ENCODE results near the gene PHLDB3.

Gene PHLDB3

DNA sequence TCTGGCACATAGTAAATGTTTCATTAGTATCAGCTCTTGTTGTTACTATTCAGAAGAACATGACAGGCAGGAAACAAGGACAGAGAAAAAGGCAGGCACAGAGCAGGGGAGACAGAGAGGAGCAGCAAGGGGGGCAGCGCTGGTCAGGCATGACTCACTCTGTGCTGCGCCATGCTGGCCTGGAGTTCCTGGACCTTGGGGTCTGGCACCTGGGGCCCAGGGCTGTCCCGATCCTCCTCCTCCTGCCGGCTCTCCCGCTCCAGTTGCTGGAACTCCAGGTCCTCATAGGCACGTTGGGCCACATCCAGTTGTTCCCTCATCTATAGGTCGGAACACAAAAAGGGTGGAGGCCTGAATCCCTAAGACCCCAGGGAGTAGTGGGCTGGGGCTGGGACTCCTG lies 7.6 kb downstream of the PHLDB3 start:
- DNase-seq, result no peak

- no peak for DNase-seq
These were observed 9.5 kb downstream of the PHLDB3 start for GRCh38 chr19:43495082-43495481.

- DNase-seq, result no peak
These were observed 13.8 kb downstream of the PHLDB3 start for GRCh38 chr19:43490759-43491158.

GRCh38 chr19:43489979-43490599 lies 14.5 kb downstream of the PHLDB3 start:
- DNase-seq, result no peak

GRCh38 chr19:43489310-43489709 lies 15.2 kb downstream of the PHLDB3 start:
- no peak for DNase-seq

GRCh38 chr19:43488179-43488578 lies 16.4 kb downstream of the PHLDB3 start:
- no peak for DNase-seq

DNA sequence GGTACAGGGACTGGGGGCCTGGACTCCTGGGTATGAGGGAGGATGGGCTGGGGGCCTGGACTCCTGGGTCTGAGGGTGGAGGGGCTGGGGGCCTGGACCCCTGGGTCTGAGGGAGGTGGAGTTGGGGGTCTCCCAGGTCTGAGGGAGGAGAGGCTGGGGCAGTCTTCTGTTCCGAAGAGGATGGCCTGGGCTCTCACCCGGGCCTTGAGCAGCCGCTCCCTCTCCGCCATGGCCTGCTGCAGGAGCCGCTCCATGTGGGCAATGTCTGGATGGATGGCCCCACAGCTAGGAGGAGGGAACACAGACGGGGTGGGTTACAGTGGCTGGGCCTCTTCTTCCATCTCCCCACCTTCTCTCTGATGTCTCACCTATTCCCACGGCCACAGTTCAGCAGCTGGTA lies 18.1 kb downstream of the PHLDB3 start:
- DNase-seq, result no peak

DNA sequence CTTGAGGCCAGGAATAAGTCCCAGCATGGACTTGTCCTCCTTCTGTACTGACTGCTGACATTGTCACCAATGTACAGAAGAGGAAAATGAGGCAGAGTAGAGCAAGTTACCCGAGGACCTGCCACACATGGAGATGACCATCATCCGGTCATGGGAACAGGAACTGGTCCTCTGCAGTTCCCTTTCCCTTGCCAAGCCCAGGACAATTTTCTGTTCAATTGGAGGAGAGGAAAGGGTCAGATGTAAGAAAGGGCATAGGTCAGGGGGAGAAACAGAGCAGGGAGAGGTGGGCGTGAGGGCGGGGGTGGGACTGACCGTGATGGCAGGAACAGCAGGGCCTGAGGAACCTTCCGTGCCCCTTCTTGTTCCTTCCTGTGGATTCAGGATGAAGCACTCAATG lies 18.6 kb downstream of the PHLDB3 start:
- no peak for DNase-seq

GRCh38 chr19:43483281-43483680 lies 21.3 kb downstream of the PHLDB3 start:
- DNase-seq, result no peak

DNA sequence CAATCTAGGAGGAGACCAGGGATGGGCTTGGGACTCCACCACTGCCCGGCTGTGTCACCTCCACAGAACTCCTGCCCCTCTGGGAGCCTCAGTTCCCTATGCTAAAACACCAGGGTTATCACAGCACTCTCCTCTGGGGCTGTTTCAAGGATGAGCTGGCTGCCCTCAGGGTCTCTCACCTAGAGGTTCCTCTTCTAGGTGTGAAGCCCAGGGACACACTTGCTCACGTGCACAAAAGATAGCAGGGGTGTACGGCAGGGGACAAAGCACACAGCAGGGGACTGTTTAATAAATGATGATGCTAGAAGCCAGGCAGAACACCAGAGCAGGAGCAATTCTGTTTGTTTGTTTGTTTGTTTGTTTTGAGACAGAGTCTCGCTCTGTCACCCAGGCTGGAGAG lies 22.4 kb downstream of the PHLDB3 start:
- no peak for DNase-seq

DNA sequence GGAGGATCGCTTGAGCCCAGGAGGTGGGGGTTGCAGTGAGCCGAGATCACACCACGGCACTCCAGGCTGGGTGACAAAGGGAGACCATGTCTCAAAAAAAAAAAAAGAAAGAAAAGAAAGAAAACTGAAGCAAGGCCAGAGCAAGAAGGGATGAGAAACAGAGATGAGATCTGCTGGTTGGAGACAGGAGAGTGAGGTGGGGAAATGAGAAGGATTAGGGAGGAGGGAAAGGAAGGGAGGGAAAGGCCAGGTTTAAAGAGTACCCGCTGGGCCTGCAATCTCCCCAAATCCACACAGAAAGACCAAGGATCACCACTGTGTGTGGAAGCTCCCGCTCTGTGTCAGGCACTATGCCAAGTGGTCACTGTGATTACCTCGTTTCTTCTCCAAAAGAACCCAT lies 22.8 kb downstream of the PHLDB3 start:
- DNase-seq, result no peak

GRCh38 chr19:43480574-43480973 lies 24.0 kb downstream of the PHLDB3 start:
- DNase-seq, result no peak

DNA sequence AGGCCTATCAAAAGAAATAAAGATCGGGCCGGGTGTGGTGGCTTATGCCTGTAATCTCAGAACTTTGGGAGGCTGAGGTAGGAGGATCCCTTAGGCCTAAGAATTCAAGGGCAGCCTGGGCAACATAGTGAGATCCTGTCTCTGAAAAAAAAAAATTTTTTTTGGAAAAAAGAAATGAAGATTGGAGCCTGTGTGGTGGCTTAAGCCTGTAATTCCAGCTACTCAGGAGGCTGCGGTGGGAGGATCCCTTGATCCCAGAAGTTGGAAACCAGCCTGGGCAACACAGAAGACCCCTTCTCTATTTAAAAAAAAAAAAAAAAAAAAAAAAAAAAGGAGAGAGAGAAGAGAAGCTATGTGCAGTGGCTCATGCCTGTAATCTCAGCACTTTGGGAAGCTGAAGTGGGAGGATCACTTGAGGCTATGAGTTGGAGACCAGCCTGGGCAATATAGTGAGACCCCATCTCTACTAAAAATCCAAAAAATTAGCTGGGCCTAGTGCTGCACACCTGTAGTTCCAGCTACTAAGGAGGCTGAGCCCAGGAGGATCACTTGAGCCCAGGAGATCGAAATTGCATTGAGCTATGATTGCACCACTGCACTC lies 24.5 kb downstream of the PHLDB3 start:
- no peak for DNase-seq

DNA sequence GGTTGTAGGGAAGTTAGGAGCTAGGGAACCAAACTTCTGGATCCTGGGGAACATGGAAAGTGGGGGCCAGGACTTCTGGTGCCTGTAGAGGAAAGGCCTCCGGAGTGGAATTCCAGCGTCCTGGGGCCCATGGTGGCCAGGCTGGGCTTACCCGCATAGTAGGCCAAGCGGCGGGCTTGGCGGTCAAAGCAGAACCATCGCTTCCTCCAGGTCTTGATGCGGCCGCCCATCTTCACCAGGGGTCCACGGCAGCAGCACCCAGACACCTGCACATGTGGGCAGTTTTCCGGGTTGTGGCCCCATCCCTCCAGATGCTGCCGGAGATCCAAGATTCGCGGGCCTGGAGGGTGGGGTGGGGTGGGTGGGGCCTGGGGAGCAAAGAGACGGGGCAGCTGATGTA lies 25.3 kb downstream of the PHLDB3 start:
- no peak for DNase-seq

DNA sequence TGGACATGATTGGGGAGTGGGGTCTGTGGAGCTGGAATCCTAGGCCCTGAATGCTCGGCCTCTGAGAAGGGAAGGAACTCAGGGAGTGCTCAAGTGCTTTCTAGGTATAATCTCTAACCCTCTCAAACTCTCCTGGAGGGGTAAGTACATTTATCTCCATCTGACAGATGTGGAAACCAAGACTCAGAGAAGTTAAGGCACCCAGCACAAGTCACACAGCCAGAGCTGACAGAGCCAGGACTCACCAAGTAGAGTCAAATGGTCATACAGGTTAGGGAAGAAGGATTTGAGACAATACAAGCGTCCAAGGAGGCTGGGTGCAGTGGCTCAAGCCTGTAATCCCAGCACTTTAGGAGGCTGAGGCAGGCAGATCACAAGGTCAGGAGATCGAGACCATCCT lies 26.2 kb downstream of the PHLDB3 start:
- no peak for DNase-seq

DNA sequence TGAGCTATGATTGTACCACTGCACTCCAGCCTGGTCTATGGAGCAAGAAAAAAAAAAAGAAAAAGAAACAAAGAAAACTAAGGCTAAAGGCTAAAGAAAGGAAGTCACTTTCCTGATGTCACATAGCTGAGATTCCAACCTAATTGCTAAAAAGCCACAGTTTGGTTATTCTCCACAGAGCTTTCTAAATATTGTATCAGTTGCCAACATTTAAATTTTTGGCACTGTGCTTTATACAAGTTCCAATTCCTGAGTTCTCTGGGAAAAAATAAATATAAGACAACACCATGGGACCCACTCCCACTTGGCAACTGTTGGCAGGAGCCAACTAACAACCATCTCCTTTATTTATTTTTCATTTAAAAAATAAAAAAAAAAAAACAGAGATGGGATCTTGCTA lies 27.9 kb downstream of the PHLDB3 start:
- no peak for DNase-seq

GRCh38 chr19:43474986-43475705 lies 29.4 kb downstream of the PHLDB3 start:
- DNase-seq, result peak; percentile 91 to 97

DNA sequence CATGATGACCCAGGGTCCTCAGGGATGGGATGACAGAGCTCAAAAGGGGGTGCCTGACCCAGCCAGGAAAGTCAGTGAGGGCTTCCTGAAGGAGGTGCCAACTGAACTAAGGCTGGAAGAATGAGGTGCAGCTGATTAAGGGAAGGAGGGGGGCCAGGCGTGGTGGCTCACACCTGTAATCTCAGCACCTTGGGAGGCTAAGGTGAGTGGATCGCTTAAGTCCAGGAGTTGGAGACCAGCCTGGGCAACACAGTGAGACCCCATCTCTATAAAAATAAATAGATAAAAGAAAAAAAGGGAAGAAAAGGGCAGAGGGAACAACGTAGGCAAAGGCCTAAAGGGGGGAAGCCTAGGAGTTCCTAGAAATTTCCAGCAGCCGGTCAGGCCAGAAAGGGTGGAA lies 30.1 kb downstream of the PHLDB3 start:
- DNase-seq, result no peak

DNA sequence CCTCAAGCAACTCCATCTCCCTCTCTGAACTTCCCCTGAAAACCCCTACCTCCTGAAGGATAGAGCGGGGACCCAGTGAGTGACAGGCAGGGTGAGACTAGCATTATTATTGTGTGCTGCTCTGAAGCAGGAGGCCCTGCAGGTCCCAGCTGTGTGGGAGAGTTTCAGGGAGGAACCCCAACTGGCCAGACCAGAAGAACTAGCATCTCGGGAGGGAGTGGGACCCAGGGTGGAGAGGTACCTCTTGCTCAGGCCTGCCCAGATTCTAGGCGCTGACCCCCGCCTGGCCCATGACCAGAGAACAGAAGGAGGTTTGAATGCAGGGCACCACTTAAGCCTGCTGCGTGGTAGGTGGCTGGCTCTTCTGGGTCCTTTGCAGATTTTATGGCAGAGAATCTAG lies 33.5 kb downstream of the PHLDB3 start:
- no peak for DNase-seq

DNA sequence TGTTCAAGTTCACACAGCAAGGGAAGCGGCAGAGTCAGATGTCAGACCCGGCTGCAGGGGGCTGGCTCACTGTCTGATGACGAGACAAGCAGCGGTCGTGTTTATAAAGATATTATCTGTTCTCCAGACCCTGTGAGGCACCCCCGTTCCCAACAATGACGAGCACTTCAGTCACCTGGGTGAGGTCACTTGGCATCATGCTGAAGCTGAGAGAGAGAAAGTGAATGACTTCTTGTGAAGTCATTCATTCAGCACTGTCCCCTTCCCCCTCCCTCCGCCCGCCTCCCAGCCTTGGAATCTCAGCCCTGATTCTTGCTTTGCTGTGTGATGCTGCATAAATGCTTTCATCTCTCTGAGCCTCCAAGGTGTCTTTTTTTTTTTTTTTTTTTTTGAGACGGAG lies 34.3 kb downstream of the PHLDB3 start:
- peak in 1 of 2 donors; percentile 39 for DNase-seq

DNA sequence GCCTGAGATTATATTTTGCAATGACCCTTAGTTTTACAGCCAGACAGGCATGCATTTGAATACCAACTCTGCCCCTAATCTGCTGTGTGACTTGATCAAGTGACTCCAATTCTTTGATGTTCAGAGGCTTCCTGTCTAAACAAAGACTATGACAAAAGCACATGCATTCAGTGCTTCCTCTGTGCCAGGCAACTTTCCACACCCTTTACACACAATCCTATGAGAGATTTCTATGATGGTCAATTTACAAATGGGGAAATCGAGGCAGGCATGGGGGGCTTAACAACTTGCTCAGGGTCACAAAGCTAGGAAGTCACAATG lies 35.4 kb downstream of the PHLDB3 start:
- no peak for DNase-seq

DNA sequence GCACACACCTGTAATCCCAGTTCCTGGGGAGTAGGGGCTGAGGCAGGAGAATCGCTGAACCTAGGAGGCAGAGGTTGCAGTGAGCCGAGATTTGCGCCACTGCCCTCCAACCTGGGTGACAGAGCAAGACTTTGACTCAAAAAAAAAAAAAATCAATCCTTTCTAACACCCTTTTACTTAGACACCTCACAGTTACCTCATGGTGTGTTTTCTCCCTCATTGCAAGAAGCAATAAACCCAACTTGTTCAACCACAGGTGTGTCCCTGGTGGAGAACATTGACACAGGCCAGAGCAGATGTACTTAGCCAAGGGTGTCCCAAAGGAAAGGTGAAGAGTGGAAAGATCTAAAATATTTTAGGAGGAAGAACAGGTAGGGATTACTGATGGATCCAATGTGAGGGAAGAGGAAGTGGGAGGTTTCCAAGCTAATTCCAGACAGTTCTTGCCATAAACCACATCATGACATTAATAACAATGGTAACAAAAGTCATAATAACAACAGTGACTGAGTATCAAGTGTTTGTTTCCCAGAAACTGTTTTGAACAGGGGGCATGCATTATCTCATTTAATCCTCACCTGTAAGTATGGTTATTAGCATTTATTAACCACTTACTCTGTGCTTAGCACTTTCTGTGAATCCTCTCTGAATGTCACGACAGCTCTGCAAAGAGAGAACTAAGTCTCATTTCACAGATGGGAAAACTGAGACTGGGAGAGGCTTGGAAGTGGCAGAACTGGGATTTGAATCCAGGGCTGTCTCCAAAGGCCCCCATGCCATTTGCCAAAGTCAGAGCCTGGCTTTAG lies 36.0 kb downstream of the PHLDB3 start:
- DNase-seq, result no peak

GRCh38 chr19:43467730-43468129 lies 36.8 kb downstream of the PHLDB3 start:
- no peak for DNase-seq

GRCh38 chr19:43467276-43467675 lies 37.3 kb downstream of the PHLDB3 start:
- no peak for DNase-seq

All from stimulated activated CD4-positive, alpha-beta T cell treated with anti-CD3 and anti-CD28 coated beads, Interleukin-2, amount 100 ng/mL, for 48 hours (primary cell).